Activated naive CD8-positive, alpha-beta T cell (primary cell): ENCODE results near the gene TRAF6.
"Not testable (repeated sequence)": the region's sequence is repeated elsewhere in the genome, so short reads cannot be mapped to it uniquely, and the experiment has no call there.

Experiments used
- H3K27ac Mint-ChIP-seq: one replicate; pipeline ENCODE4 v1.8.0; 2021; ENCODE audit warnings: mixed read lengths
- H3K27me3 Mint-ChIP-seq: one replicate; pipeline ENCODE4 v1.8.0; 2021; ENCODE audit warnings: mixed read lengths
- H3K36me3 Mint-ChIP-seq: one replicate; pipeline ENCODE4 v1.8.0; 2021; ENCODE audit warnings: mixed read lengths
- H3K4me1 Mint-ChIP-seq: one replicate; pipeline ENCODE4 v1.8.0; 2021; ENCODE audit warnings: low read depth, mixed read lengths
- H3K4me3 Mint-ChIP-seq: one replicate; pipeline ENCODE4 v1.8.0; 2021; ENCODE audit warnings: mild to moderate bottlenecking, mixed read lengths
- H3K9me3 Mint-ChIP-seq: one replicate; pipeline ENCODE4 v1.8.0; 2021; ENCODE audit warnings: low read depth, mixed read lengths

TRAF6 gene

GRCh38 chr11:36508743-36509142 is 1.3 kb downstream of the TRAF6 start:
- H3K9me3 Mint-ChIP-seq: no peaks in the 10 kb centered on the region
- peaks cover 1% of the 10 kb centered on the region for H3K27me3 Mint-ChIP-seq
- H3K27ac Mint-ChIP-seq: peak overlapping the region; percentile 89
- peaks cover 38% of the 10 kb centered on the region for H3K4me1 Mint-ChIP-seq
- H3K36me3 Mint-ChIP-seq: peaks cover 6% of the 10 kb centered on the region
- H3K4me3 Mint-ChIP-seq: peak overlapping the region; percentile 98

- peak overlapping the region; percentile 35 for H3K27ac Mint-ChIP-seq
- no peaks in the 10 kb centered on the region for H3K9me3 Mint-ChIP-seq
- H3K4me1 Mint-ChIP-seq: peaks cover 38% of the 10 kb centered on the region
- peak overlapping the region; percentile 98 for H3K4me3 Mint-ChIP-seq
- peaks cover 1% of the 10 kb centered on the region for H3K27me3 Mint-ChIP-seq
- peaks cover 6% of the 10 kb centered on the region for H3K36me3 Mint-ChIP-seq
Measured at GRCh38 chr11:36507824-36508489, 2.1 kb downstream of the TRAF6 start.

GRCh38 chr11:36501236-36501635 is 8.8 kb downstream of the TRAF6 start:
- peaks cover 6% of the 10 kb centered on the region for H3K36me3 Mint-ChIP-seq
- no peak overlapping the region for H3K27ac Mint-ChIP-seq
- H3K27me3 Mint-ChIP-seq: no peaks in the 10 kb centered on the region

GRCh38 chr11:36500315-36500721 is 9.8 kb downstream of the TRAF6 start:
- no peak overlapping the region for H3K4me3 Mint-ChIP-seq
- peak overlapping the region; percentile 11 for H3K27ac Mint-ChIP-seq

More at GRCh38 chr11:36501236-36501635, 8.8 kb downstream of the TRAF6 start:
- H3K4me1 Mint-ChIP-seq: peaks cover 48% of the 10 kb centered on the region
- H3K9me3 Mint-ChIP-seq: no peaks in the 10 kb centered on the region
- no peak overlapping the region for H3K4me3 Mint-ChIP-seq

GRCh38 chr11:36499315-36499714 is 10.8 kb downstream of the TRAF6 start:
- peaks cover 31% of the 10 kb centered on the region for H3K4me1 Mint-ChIP-seq
- H3K27me3 Mint-ChIP-seq: no peaks in the 10 kb centered on the region
- peaks cover 2% of the 10 kb centered on the region for H3K36me3 Mint-ChIP-seq
- no peaks in the 10 kb centered on the region for H3K9me3 Mint-ChIP-seq
- no peak overlapping the region for H3K4me3 Mint-ChIP-seq
- peak overlapping the region; percentile 5 for H3K27ac Mint-ChIP-seq

More at GRCh38 chr11:36500315-36500721, 9.8 kb downstream of the TRAF6 start:
- no peaks in the 10 kb centered on the region for H3K9me3 Mint-ChIP-seq
- H3K4me1 Mint-ChIP-seq: peaks cover 39% of the 10 kb centered on the region
- peaks cover 6% of the 10 kb centered on the region for H3K36me3 Mint-ChIP-seq
- H3K27me3 Mint-ChIP-seq: no peaks in the 10 kb centered on the region

- no peak overlapping the region for H3K27ac Mint-ChIP-seq
- H3K4me1 Mint-ChIP-seq: peaks cover 29% of the 10 kb centered on the region
- H3K4me3 Mint-ChIP-seq: no peak overlapping the region
- H3K27me3 Mint-ChIP-seq: no peaks in the 10 kb centered on the region
- H3K36me3 Mint-ChIP-seq: peaks cover 2% of the 10 kb centered on the region
- H3K9me3 Mint-ChIP-seq: no peaks in the 10 kb centered on the region
Measured at GRCh38 chr11:36498721-36499120, 11.4 kb downstream of the TRAF6 start.

GRCh38 chr11:36493332-36493731 is 16.7 kb downstream of the TRAF6 start:
- no peak overlapping the region for H3K27ac Mint-ChIP-seq
- H3K9me3 Mint-ChIP-seq: no peaks in the 10 kb centered on the region
- H3K4me3 Mint-ChIP-seq: no peak overlapping the region
- H3K27me3 Mint-ChIP-seq: no peaks in the 10 kb centered on the region
- peaks cover 13% of the 10 kb centered on the region for H3K4me1 Mint-ChIP-seq
- H3K36me3 Mint-ChIP-seq: peaks cover 9% of the 10 kb centered on the region

- Mint-ChIP-seq H3K27ac (no peak overlapping the region), H3K4me3 (no peak overlapping the region), H3K36me3 (peaks cover 9% of the 10 kb centered on the region), H3K4me1 (peaks cover 18% of the 10 kb centered on the region), H3K9me3 (no peaks in the 10 kb centered on the region), H3K27me3 (no peaks in the 10 kb centered on the region)
Measured at GRCh38 chr11:36492724-36493304, 17.3 kb downstream of the TRAF6 start.

- H3K36me3 Mint-ChIP-seq: peaks cover 9% of the 10 kb centered on the region
- peaks cover 23% of the 10 kb centered on the region for H3K4me1 Mint-ChIP-seq
- H3K9me3 Mint-ChIP-seq: no peaks in the 10 kb centered on the region
- no peak overlapping the region for H3K27ac Mint-ChIP-seq
- H3K27me3 Mint-ChIP-seq: no peaks in the 10 kb centered on the region
- H3K4me3 Mint-ChIP-seq: no peak overlapping the region
Measured at GRCh38 chr11:36490026-36490806, 19.9 kb downstream of the TRAF6 start.

GRCh38 chr11:36488096-36488495 is 22.0 kb downstream of the TRAF6 start:
- H3K27me3 Mint-ChIP-seq: no peaks in the 10 kb centered on the region
- H3K9me3 Mint-ChIP-seq: no peaks in the 10 kb centered on the region
- no peak overlapping the region for H3K4me3 Mint-ChIP-seq
- peaks cover 25% of the 10 kb centered on the region for H3K4me1 Mint-ChIP-seq
- no peak overlapping the region for H3K27ac Mint-ChIP-seq
- peaks cover 13% of the 10 kb centered on the region for H3K36me3 Mint-ChIP-seq

- peaks cover 13% of the 10 kb centered on the region for H3K36me3 Mint-ChIP-seq
- no peak overlapping the region for H3K27ac Mint-ChIP-seq
- H3K9me3 Mint-ChIP-seq: no peaks in the 10 kb centered on the region
- H3K27me3 Mint-ChIP-seq: no peaks in the 10 kb centered on the region
- no peak overlapping the region for H3K4me3 Mint-ChIP-seq
- H3K4me1 Mint-ChIP-seq: peaks cover 25% of the 10 kb centered on the region
Measured at GRCh38 chr11:36487619-36488018, 22.5 kb downstream of the TRAF6 start.

GRCh38 chr11:36485298-36486002 is 24.6 kb downstream of the TRAF6 start:
- peaks cover 25% of the 10 kb centered on the region for H3K4me1 Mint-ChIP-seq
- H3K4me3 Mint-ChIP-seq: no peak overlapping the region
- H3K27ac Mint-ChIP-seq: no peak overlapping the region
- no peaks in the 10 kb centered on the region for H3K9me3 Mint-ChIP-seq
- H3K27me3 Mint-ChIP-seq: no peaks in the 10 kb centered on the region
- peaks cover 5% of the 10 kb centered on the region for H3K36me3 Mint-ChIP-seq

- peaks cover 11% of the 10 kb centered on the region for H3K4me1 Mint-ChIP-seq
- H3K36me3 Mint-ChIP-seq, H3K27me3 Mint-ChIP-seq, H3K9me3 Mint-ChIP-seq, H3K27ac Mint-ChIP-seq, H3K4me3 Mint-ChIP-seq: not testable (repeated sequence)
Measured at GRCh38 chr11:36483042-36483441, 27.0 kb downstream of the TRAF6 start.

- Mint-ChIP-seq H3K4me3 (no peak overlapping the region), H3K36me3 (peaks cover 5% of the 10 kb centered on the region), H3K27me3 (no peaks in the 10 kb centered on the region), H3K27ac (no peak overlapping the region), H3K4me1 (peaks cover 4% of the 10 kb centered on the region), H3K9me3 (no peaks in the 10 kb centered on the region)
Measured at GRCh38 chr11:36480833-36481232, 29.2 kb downstream of the TRAF6 start.
